ENCODE results near the gene LRRC8A.

GRCh38 chr9:128920381-128921058, 38.6 kb downstream of the LRRC8A start, which contains the start of gene PHYHD1:
- no peak for TF ChIP-seq EZH2phosphoT487 (IDR thresholded peaks at IDR 0.05; ENCODE audit: low read depth)
- no peak for TF ChIP-seq CTCF (IDR thresholded peaks at IDR 0.05; ENCODE audit: low read depth, low read length)

Data from OCI-LY3 (cell line).